Measurements from ENCODE around the gene CTSL. TPM values are rescaled to one million over a fixed set of nuclear protein-coding genes. Genes with fewer than 3 reads are reported as not detected.

Gene CTSL
- total and polyA plus RNA-seq, 4 donors: 156 to 210 (median 180) TPM

- 87% methylated on average over 8 of the region's 8 CpGs for WGBS
These were observed 50.8 kb downstream of the CTSL start for GRCh38 chr9:87776481-87777379.

More at GRCh38 chr9:87776481-87777379, 50.8 kb downstream of the CTSL start:
- H3K4me3 ChIP-seq (ENCODE audit: low read depth in 1 of 3, low read length in 3 of 3): no peak overlapping the region
- H3K36me3 ChIP-seq (ENCODE audit: control insufficient read depth in 4 of 4, insufficient read depth in 3 of 4, low read depth in 1 of 4, low read length in 3 of 4): no peaks in the 10 kb centered on the region
- TF ChIP-seq GABPA (IDR thresholded peaks at IDR 0.05 in 1 of 2, conservative IDR thresholded peaks at IDR 0.05 in 1 of 2) (no peak), YY1 (IDR thresholded peaks at IDR 0.05) (no peak), FOXA2 (IDR thresholded peaks at IDR 0.05) (no peak), HNF4G (IDR thresholded peaks at IDR 0.05) (no peak), MAX (IDR thresholded peaks at IDR 0.05) (no peak), TAF1 (conservative IDR thresholded peaks at IDR 0.05) (no peak), NR2F2 (IDR thresholded peaks at IDR 0.05) (no peak), SP1 (IDR thresholded peaks at IDR 0.05) (no peak), RXRA (IDR thresholded peaks at IDR 0.05) (no peak), JUND (IDR thresholded peaks at IDR 0.05) (no peak), REST (IDR thresholded peaks at IDR 0.05) (no peak), EGR1 (IDR thresholded peaks at IDR 0.05; ENCODE audit: low read depth in 2 of 2) (no peak), HNF4A (conservative IDR thresholded peaks at IDR 0.05) (no peak), RAD21 (IDR thresholded peaks at IDR 0.05) (no peak)
- TF ChIP-seq, protein P1, sequence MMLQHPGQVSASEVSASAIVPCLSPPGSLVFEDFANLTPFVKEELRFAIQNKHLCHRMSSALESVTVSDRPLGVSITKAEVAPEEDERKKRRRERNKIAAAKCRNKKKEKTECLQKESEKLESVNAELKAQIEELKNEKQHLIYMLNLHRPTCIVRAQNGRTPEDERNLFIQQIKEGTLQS (IDR thresholded peaks at IDR 0.05): no peak
- TF ChIP-seq, protein P2, sequence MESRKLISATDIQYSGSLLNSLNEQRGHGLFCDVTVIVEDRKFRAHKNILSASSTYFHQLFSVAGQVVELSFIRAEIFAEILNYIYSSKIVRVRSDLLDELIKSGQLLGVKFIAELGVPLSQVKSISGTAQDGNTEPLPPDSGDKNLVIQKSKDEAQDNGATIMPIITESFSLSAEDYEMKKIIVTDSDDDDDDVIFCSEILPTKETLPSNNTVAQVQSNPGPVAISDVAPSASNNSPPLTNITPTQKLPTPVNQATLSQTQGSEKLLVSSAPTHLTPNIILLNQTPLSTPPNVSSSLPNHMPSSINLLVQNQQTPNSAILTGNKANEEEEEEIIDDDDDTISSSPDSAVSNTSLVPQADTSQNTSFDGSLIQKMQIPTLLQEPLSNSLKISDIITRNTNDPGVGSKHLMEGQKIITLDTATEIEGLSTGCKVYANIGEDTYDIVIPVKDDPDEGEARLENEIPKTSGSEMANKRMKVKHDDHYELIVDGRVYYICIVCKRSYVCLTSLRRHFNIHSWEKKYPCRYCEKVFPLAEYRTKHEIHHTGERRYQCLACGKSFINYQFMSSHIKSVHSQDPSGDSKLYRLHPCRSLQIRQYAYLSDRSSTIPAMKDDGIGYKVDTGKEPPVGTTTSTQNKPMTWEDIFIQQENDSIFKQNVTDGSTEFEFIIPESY (IDR thresholded peaks at IDR 0.05): no peak
- TF ChIP-seq, protein P3, sequence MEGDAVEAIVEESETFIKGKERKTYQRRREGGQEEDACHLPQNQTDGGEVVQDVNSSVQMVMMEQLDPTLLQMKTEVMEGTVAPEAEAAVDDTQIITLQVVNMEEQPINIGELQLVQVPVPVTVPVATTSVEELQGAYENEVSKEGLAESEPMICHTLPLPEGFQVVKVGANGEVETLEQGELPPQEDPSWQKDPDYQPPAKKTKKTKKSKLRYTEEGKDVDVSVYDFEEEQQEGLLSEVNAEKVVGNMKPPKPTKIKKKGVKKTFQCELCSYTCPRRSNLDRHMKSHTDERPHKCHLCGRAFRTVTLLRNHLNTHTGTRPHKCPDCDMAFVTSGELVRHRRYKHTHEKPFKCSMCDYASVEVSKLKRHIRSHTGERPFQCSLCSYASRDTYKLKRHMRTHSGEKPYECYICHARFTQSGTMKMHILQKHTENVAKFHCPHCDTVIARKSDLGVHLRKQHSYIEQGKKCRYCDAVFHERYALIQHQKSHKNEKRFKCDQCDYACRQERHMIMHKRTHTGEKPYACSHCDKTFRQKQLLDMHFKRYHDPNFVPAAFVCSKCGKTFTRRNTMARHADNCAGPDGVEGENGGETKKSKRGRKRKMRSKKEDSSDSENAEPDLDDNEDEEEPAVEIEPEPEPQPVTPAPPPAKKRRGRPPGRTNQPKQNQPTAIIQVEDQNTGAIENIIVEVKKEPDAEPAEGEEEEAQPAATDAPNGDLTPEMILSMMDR (IDR thresholded peaks at IDR 0.05; ENCODE audit: low read depth, low read length, missing input control): no peak
- H3K27me3 ChIP-seq (ENCODE audit: control insufficient read depth in 4 of 4, insufficient read depth in 4 of 4, low read length in 3 of 4): no peaks in the 10 kb centered on the region
- no peaks in the 10 kb centered on the region for H3K4me1 ChIP-seq (ENCODE audit: control insufficient read depth in 4 of 4, insufficient read depth in 4 of 4, low read length in 3 of 4)
- no peak overlapping the region for H3K27ac ChIP-seq (ENCODE audit: low read depth in 1 of 2, low read length in 2 of 2)
- H3K9me3 ChIP-seq (ENCODE audit: control insufficient read depth in 4 of 4, low read length in 3 of 4): no peaks in the 10 kb centered on the region
- no peak overlapping the region for H3K9ac ChIP-seq (ENCODE audit: low read depth in 1 of 2, low read length in 2 of 2)
- no peak for DNase-seq (ENCODE audit: low spot score)

Measured in liver (tissue), 9 donors.